PFSK-1 (cell line): ENCODE measurements around the gene FOXJ3.

Source experiments
- FOXP2 ChIP-seq: optimal IDR thresholded peaks from 2 replicates; pipeline ENCODE3; 2011; ENCODE audit warnings: borderline replicate concordance, control low read depth, inconsistent platforms; ENCODE audit not compliant: insufficient read depth; ENCODE audit errors: extremely low read length, extremely low read depth
- POLR2AphosphoS5 ChIP-seq: IDR thresholded peaks from 2 replicates; pipeline ENCODE4 v1.6.1; 2012; ENCODE audit warnings: low read depth, mild to moderate bottlenecking, control low read depth, low read length, moderate library complexity
- REST ChIP-seq, 2 experiments: IDR thresholded peaks; 2 replicates each; pipeline versions ENCODE4 v1.6.1 to v1.8.0; 2011 to 2012; ENCODE audit warnings: low read depth in 2 of 2, low read length in 2 of 2, control low read depth in 1 of 2, inconsistent platforms in 1 of 2, mild to moderate bottlenecking in 1 of 2, moderate library complexity in 1 of 2; ENCODE audit not compliant: insufficient read depth in 1 of 2
- SIN3A ChIP-seq: IDR thresholded peaks from 2 replicates; pipeline ENCODE4 v1.6.1; 2012; ENCODE audit warnings: mild to moderate bottlenecking, low read length, moderate library complexity, borderline replicate concordance; ENCODE audit not compliant: insufficient read depth
- TAF1 ChIP-seq: IDR thresholded peaks from 2 replicates; pipeline ENCODE4 v1.6.1; 2012; ENCODE audit warnings: low read length, control low read depth, borderline replicate concordance; ENCODE audit not compliant: insufficient read depth

FOXJ3 gene

GRCh38 chr1:42157667-42158066 lies 177.4 kb downstream of the FOXJ3 start:
- no peak for TF ChIP-seq TAF1
- TF ChIP-seq REST (IDR thresholded peaks at IDR 0.05; ENCODE audit: insufficient read depth in 1 of 2, low read depth in 2 of 2, low read length in 2 of 2) = no peak
- TF ChIP-seq FOXP2 = no peak
- no peak for TF ChIP-seq SIN3A
- no peak for TF ChIP-seq POLR2AphosphoS5

GRCh38 chr1:42155362-42155761 lies 179.7 kb downstream of the FOXJ3 start:
- TF ChIP-seq REST (IDR thresholded peaks at IDR 0.05; ENCODE audit: insufficient read depth in 1 of 2, low read depth in 2 of 2, low read length in 2 of 2) (no peak), SIN3A (no peak), POLR2AphosphoS5 (no peak), TAF1 (no peak), FOXP2 (no peak)

GRCh38 chr1:42154685-42155084 lies 180.3 kb downstream of the FOXJ3 start:
- TF ChIP-seq TAF1 = no peak
- no peak for TF ChIP-seq SIN3A
- no peak for TF ChIP-seq REST (IDR thresholded peaks at IDR 0.05; ENCODE audit: insufficient read depth in 1 of 2, low read depth in 2 of 2, low read length in 2 of 2)
- no peak for TF ChIP-seq POLR2AphosphoS5
- TF ChIP-seq FOXP2 = no peak

- TF ChIP-seq FOXP2 = no peak
- TF ChIP-seq POLR2AphosphoS5 = no peak
- TF ChIP-seq SIN3A = no peak
- no peak for TF ChIP-seq REST (IDR thresholded peaks at IDR 0.05; ENCODE audit: insufficient read depth in 1 of 2, low read depth in 2 of 2, low read length in 2 of 2)
- no peak for TF ChIP-seq TAF1
Measured at GRCh38 chr1:42153624-42154023, 181.4 kb downstream of the FOXJ3 start.

GRCh38 chr1:42152907-42153600 lies 182.0 kb downstream of the FOXJ3 start, which contains the start of gene GUCA2B:
GUCA2B (plus strand) TSS chr1:42153410; CDS start chr1:42153451, 41 bp downstream.
- no peak for TF ChIP-seq REST (IDR thresholded peaks at IDR 0.05; ENCODE audit: insufficient read depth in 1 of 2, low read depth in 2 of 2, low read length in 2 of 2)
- no peak for TF ChIP-seq FOXP2
- TF ChIP-seq TAF1 = no peak
- TF ChIP-seq SIN3A = no peak
- no peak for TF ChIP-seq POLR2AphosphoS5
